Right ventricle myocardium inferior (tissue), 1 donor: ENCODE data around the gene PRR36. TPM values are rescaled to one million over a fixed set of nuclear protein-coding genes. Genes with fewer than 3 reads are reported as not detected.

Experiments
- ATAC-seq: fragments of 200-7000 bp; cut with Tn5 transposase; one replicate; pipeline ENCODE4 v1.9.1; 2020; ENCODE audit warnings: mild to moderate bottlenecking, moderate library complexity
- DNase-seq: peaks from one replicate; pipeline ENCODE4 v3.0.0; 2021; ENCODE audit errors: missing footprints
- intact Hi-C: fragments of 100-400 bp; cut with DNase I; formaldehyde crosslinking; loops from one replicate; pipeline ENCODE4 v1.11.0; 2022
- total RNA-seq: library from RNA; stranded (reverse); fragmentation: NEBNext Ultra II Directional; extraction: Animal tissue kit (Norgen Biotek cat#: 25700); gene quantifications from one replicate; pipeline ENCODE4 v1.2.1, GENCODE V29; 2021
- donor health status: DM: no; HTN: yes; CAD: no; lungs with severe emphysema.

Gene PRR36
- total RNA-seq, 1 donor from 2014 or later: not detected

GRCh38 chr19:7914598-7915045 is 40.4 kb upstream of the PRR36 start, which contains the start of gene TGFBR3L:
TSS of gene TGFBR3L (plus strand) at chr19:7914830.
- intact Hi-C loops: no loop called here
- DNase-seq: no peak
- ATAC-seq: no peak

- intact Hi-C loops: no loop called here
- DNase-seq (no peak), ATAC-seq (no peak)
These were observed 39.9 kb upstream of the PRR36 start for GRCh38 chr19:7914099-7914498.

GRCh38 chr19:7913652-7914051 is 39.5 kb upstream of the PRR36 start:
- ATAC-seq: no peak
- intact Hi-C loops: no loop called here
- no peak for DNase-seq

GRCh38 chr19:7912697-7913564 is 38.7 kb upstream of the PRR36 start:
- DNase-seq (no peak), ATAC-seq (no peak)
- intact Hi-C loops: no loop called here

- no peak for ATAC-seq
- DNase-seq: no peak
- intact Hi-C loops: no loop called here
These were observed 38.0 kb upstream of the PRR36 start for GRCh38 chr19:7912144-7912696.

- DNase-seq (no peak), ATAC-seq (no peak)
- intact Hi-C loops: no loop called here
These were observed 37.4 kb upstream of the PRR36 start for GRCh38 chr19:7911508-7912143.

GRCh38 chr19:7910321-7911161 is 36.4 kb upstream of the PRR36 start:
- DNase-seq (no peak), ATAC-seq (no peak)
- intact Hi-C loops: no loop called here

- DNase-seq (no peak), ATAC-seq (no peak)
- intact Hi-C loops: no loop called here
These were observed 35.4 kb upstream of the PRR36 start for GRCh38 chr19:7909471-7910067.

- ATAC-seq (peak; percentile 5), DNase-seq (no peak)
- intact Hi-C loops: no loop called here
These were observed 34.7 kb upstream of the PRR36 start for GRCh38 chr19:7908742-7909461.

GRCh38 chr19:7908078-7908699 is 34.0 kb upstream of the PRR36 start:
- intact Hi-C loops: no loop called here
- DNase-seq (no peak), ATAC-seq (no peak)

GRCh38 chr19:7907544-7907943 is 33.4 kb upstream of the PRR36 start:
- ATAC-seq (no peak), DNase-seq (no peak)
- intact Hi-C loops: no loop called here

- no peak for ATAC-seq
- peak; percentile 63 for DNase-seq
- intact Hi-C loops: no loop called here
These were observed 32.9 kb upstream of the PRR36 start for GRCh38 chr19:7907122-7907521.

- ATAC-seq (no peak), DNase-seq (peak; percentile 32)
- intact Hi-C loops: no loop called here
These were observed 31.7 kb upstream of the PRR36 start for GRCh38 chr19:7905859-7906258.

- intact Hi-C loops: no loop called here
- peak; percentile 44 for DNase-seq
- no peak for ATAC-seq
These were observed 31.1 kb upstream of the PRR36 start for GRCh38 chr19:7905268-7905667.

GRCh38 chr19:7904074-7905020 is 30.2 kb upstream of the PRR36 start:
- intact Hi-C loops: loop anchor here (5.0 kb wide), 1 partner anchor 52 kb away; no protein-coding TSS in a partner anchor
- no peak for DNase-seq
- ATAC-seq: peak; percentile 36
